ENCODE data around the gene MED8. TPM values are rescaled to one million over a fixed set of nuclear protein-coding genes. Genes with fewer than 3 reads are reported as not detected.

MED8 gene
- total and polyA plus RNA-seq, 2 donors from 2014 or later, result 36.5 to 44.3 TPM

- H3K27me3 ChIP-seq (ENCODE audit: control insufficient read depth, insufficient read depth, low read length), result no peaks in the 10 kb centered on the region
- H3K9me3 ChIP-seq (ENCODE audit: control insufficient read depth in 2 of 3, insufficient read depth in 1 of 3, low read length in 3 of 3), result no peaks in the 10 kb centered on the region
- intact Hi-C loops (cut with DNase I), result no loop called here
- H3K9ac ChIP-seq (ENCODE audit: low read length in 3 of 3), result no peak overlapping the region
- FAIRE-seq, result no peak
- TF ChIP-seq, protein P1, sequence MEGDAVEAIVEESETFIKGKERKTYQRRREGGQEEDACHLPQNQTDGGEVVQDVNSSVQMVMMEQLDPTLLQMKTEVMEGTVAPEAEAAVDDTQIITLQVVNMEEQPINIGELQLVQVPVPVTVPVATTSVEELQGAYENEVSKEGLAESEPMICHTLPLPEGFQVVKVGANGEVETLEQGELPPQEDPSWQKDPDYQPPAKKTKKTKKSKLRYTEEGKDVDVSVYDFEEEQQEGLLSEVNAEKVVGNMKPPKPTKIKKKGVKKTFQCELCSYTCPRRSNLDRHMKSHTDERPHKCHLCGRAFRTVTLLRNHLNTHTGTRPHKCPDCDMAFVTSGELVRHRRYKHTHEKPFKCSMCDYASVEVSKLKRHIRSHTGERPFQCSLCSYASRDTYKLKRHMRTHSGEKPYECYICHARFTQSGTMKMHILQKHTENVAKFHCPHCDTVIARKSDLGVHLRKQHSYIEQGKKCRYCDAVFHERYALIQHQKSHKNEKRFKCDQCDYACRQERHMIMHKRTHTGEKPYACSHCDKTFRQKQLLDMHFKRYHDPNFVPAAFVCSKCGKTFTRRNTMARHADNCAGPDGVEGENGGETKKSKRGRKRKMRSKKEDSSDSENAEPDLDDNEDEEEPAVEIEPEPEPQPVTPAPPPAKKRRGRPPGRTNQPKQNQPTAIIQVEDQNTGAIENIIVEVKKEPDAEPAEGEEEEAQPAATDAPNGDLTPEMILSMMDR (IDR thresholded peaks at IDR 0.05; ENCODE audit: borderline replicate concordance, extremely low read depth, insufficient read depth), result no peak
- H3K4me3 ChIP-seq (ENCODE audit: low read length in 3 of 3), result no peak overlapping the region
- peaks cover 4 to 28% (median 18%) of the 10 kb centered on the region in 3 donors for H3K36me3 ChIP-seq (ENCODE audit: control insufficient read depth in 2 of 3, insufficient read depth in 3 of 3, low read length in 3 of 3)
- no peak for DNase-seq
- peaks cover 0 to 22% (median 8%) of the 10 kb centered on the region in 3 donors for H3K4me1 ChIP-seq (ENCODE audit: control insufficient read depth in 2 of 3, insufficient read depth in 2 of 3, low read depth in 1 of 3, low read length in 3 of 3)
- H3K27ac ChIP-seq (ENCODE audit: low read depth in 2 of 2, low read length in 2 of 2), result no peak overlapping the region
Measured at GRCh38 chr1:43363935-43364525, 25.6 kb downstream of the MED8 start.

DNA sequence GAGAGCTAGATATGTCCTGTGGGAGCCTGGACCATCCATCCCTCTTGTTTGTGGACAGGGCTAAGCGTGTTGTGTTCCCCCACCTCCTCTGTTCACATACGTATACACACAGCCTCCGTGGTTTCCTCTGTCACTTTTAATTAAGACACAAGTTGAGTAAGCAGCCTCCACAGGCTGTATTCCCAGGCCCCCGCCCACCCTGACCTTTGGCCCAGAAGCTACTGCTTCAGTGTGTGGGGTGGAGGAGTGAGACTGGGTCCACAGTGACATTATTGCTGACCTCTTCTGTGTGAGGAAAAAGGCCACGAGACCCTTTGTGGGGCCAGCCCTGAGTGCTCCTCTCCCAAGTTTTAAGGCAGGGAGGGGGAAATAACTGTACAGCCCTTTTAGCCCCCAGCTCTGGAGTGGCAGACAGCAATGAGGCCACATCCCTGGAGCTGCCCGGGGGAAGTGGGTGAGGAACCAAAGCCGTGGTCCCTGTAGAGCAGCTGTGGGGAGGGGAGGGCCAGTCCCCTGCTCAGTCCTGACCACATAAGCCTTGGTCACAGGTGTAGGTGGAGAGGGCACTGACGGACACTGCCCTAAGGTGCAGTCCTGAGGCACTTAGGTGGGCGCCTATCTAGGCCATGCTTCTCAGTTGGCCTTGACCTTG is 26.2 kb downstream of the MED8 start:
- DNase-seq, result no peak
- TF ChIP-seq, protein P1 (IDR thresholded peaks at IDR 0.05; ENCODE audit: borderline replicate concordance, extremely low read depth, insufficient read depth), result no peak
- H3K4me1 ChIP-seq (ENCODE audit: control insufficient read depth in 2 of 3, insufficient read depth in 2 of 3, low read depth in 1 of 3, low read length in 3 of 3), result peaks cover 0 to 18% (median 5%) of the 10 kb centered on the region in 3 donors
- no peak overlapping the region for H3K4me3 ChIP-seq (ENCODE audit: low read length in 3 of 3)
- no peaks in the 10 kb centered on the region for H3K27me3 ChIP-seq (ENCODE audit: control insufficient read depth, insufficient read depth, low read length)
- no peaks in the 10 kb centered on the region for H3K9me3 ChIP-seq (ENCODE audit: control insufficient read depth in 2 of 3, insufficient read depth in 1 of 3, low read length in 3 of 3)
- FAIRE-seq, result no peak
- no peak overlapping the region for H3K9ac ChIP-seq (ENCODE audit: low read length in 3 of 3)
- H3K36me3 ChIP-seq (ENCODE audit: control insufficient read depth in 2 of 3, insufficient read depth in 3 of 3, low read length in 3 of 3), result peaks cover 4 to 28% (median 18%) of the 10 kb centered on the region in 3 donors
- no peak overlapping the region for H3K27ac ChIP-seq (ENCODE audit: low read depth in 2 of 2, low read length in 2 of 2)
- intact Hi-C loops (cut with DNase I), result no loop called here

DNA sequence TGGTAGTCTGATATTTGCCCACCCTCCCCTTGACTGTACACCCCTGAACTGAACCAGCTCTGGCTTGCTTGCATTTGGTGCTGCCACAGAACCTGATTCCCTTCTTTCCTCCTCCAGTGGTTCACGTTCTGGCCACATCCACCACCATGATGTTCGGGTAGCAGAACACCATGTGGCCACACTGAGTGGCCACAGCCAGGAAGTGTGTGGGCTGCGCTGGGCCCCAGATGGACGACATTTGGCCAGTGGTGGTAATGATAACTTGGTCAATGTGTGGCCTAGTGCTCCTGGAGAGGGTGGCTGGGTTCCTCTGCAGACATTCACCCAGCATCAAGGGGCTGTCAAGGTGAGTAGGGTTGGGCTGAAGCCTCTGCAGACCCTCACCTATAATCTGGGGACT is 29.0 kb downstream of the MED8 start:
- no peaks in the 10 kb centered on the region for H3K27me3 ChIP-seq (ENCODE audit: control insufficient read depth, insufficient read depth, low read length)
- H3K4me3 ChIP-seq (ENCODE audit: low read length in 3 of 3), result no peak overlapping the region
- no peak overlapping the region for H3K27ac ChIP-seq (ENCODE audit: low read depth in 2 of 2, low read length in 2 of 2)
- no peak for DNase-seq
- TF ChIP-seq, protein P1 (IDR thresholded peaks at IDR 0.05; ENCODE audit: borderline replicate concordance, extremely low read depth, insufficient read depth), result no peak
- FAIRE-seq, result no peak
- H3K36me3 ChIP-seq (ENCODE audit: control insufficient read depth in 2 of 3, insufficient read depth in 3 of 3, low read length in 3 of 3), result peaks cover 4 to 28% (median 18%) of the 10 kb centered on the region in 3 donors
- H3K4me1 ChIP-seq (ENCODE audit: control insufficient read depth in 2 of 3, insufficient read depth in 2 of 3, low read depth in 1 of 3, low read length in 3 of 3), result peaks cover 0 to 10% (median 6%) of the 10 kb centered on the region in 3 donors
- intact Hi-C loops (cut with DNase I), result no loop called here
- H3K9me3 ChIP-seq (ENCODE audit: control insufficient read depth in 2 of 3, insufficient read depth in 1 of 3, low read length in 3 of 3), result no peaks in the 10 kb centered on the region
- H3K9ac ChIP-seq (ENCODE audit: low read length in 3 of 3), result no peak overlapping the region
